Iris pigment epithelial cell (primary cell): ENCODE data around the gene DNASE1L3.
A peak's percentile ranks its signal among the peaks of the same experiment; 100 is the strongest.

Experiments used
- DNase-seq: peaks from one replicate; pipeline ENCODE4 v3.0.0-alpha.2; 2011; ENCODE audit warnings: low read depth

The DNASE1L3 gene

GRCh38 chr3:58177747-58178527 is 32.8 kb downstream of the DNASE1L3 start:
- DNase-seq = peak; percentile 67

- no peak for DNase-seq
Observed at GRCh38 chr3:58176827-58177489, 33.8 kb downstream of the DNASE1L3 start.

GRCh38 chr3:58176185-58176530 is 34.6 kb downstream of the DNASE1L3 start:
- no peak for DNase-seq

- peak; percentile 38 for DNase-seq
Observed at GRCh38 chr3:58175437-58176184, 35.2 kb downstream of the DNASE1L3 start.

- DNase-seq = no peak
Observed at GRCh38 chr3:58175187-58175436, 35.7 kb downstream of the DNASE1L3 start.

- DNase-seq = no peak
Observed at GRCh38 chr3:58173669-58174398, 36.9 kb downstream of the DNASE1L3 start.

GRCh38 chr3:58173029-58173668 is 37.6 kb downstream of the DNASE1L3 start:
- no peak for DNase-seq

GRCh38 chr3:58171126-58171525 is 39.6 kb downstream of the DNASE1L3 start:
- DNase-seq = no peak

GRCh38 chr3:58170376-58170775 is 40.4 kb downstream of the DNASE1L3 start:
- DNase-seq = no peak

- DNase-seq = no peak
Observed at GRCh38 chr3:58169371-58169770, 41.4 kb downstream of the DNASE1L3 start.

GRCh38 chr3:58168498-58168897 is 42.3 kb downstream of the DNASE1L3 start:
- no peak for DNase-seq

GRCh38 chr3:58167431-58168351 is 43.1 kb downstream of the DNASE1L3 start:
- no peak for DNase-seq

- no peak for DNase-seq
Observed at GRCh38 chr3:58164906-58165821, 45.6 kb downstream of the DNASE1L3 start.

- no peak for DNase-seq
Observed at GRCh38 chr3:58164199-58164879, 46.4 kb downstream of the DNASE1L3 start.

GRCh38 chr3:58163234-58163633 is 47.5 kb downstream of the DNASE1L3 start:
- DNase-seq = no peak

- peak; percentile 97 for DNase-seq
Observed at GRCh38 chr3:58161435-58162398, 49.1 kb downstream of the DNASE1L3 start.

GRCh38 chr3:58160399-58160798 is 50.4 kb downstream of the DNASE1L3 start:
- no peak for DNase-seq
